ENCODE data around the gene DENND11.

DNA sequence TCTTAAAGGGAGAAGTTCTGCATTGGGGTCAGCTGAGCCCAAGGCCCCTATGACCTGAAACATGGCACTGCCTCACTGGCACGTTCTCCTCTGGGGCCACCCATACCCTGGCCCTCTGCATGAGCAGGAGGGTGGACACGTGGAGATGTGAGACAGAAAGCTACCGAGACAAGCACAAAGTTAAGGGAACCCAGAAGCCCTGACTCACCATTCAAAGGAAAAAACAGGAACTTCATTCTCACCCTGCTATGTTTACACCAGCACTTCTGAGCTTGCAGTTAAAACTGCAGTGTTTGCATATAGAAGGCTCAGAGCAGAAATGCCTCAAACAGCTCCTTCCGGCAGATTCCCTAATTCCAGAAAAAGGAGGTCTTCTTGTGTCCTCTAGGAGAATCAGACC lies 41.7 kb downstream of the DENND11 start:
- TF ChIP-seq, protein P1, sequence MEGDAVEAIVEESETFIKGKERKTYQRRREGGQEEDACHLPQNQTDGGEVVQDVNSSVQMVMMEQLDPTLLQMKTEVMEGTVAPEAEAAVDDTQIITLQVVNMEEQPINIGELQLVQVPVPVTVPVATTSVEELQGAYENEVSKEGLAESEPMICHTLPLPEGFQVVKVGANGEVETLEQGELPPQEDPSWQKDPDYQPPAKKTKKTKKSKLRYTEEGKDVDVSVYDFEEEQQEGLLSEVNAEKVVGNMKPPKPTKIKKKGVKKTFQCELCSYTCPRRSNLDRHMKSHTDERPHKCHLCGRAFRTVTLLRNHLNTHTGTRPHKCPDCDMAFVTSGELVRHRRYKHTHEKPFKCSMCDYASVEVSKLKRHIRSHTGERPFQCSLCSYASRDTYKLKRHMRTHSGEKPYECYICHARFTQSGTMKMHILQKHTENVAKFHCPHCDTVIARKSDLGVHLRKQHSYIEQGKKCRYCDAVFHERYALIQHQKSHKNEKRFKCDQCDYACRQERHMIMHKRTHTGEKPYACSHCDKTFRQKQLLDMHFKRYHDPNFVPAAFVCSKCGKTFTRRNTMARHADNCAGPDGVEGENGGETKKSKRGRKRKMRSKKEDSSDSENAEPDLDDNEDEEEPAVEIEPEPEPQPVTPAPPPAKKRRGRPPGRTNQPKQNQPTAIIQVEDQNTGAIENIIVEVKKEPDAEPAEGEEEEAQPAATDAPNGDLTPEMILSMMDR (IDR thresholded peaks at IDR 0.05), result no peak
- no peak for TF ChIP-seq POLR2A (IDR thresholded peaks at IDR 0.05)
- no peak for TF ChIP-seq POLR2AphosphoS5 (IDR thresholded peaks at IDR 0.05; ENCODE audit: insufficient read depth in 1 of 2, low read depth in 1 of 2)
